ENCODE results near the gene SLC12A7. TPM values are rescaled to one million over a fixed set of nuclear protein-coding genes. Genes with fewer than 3 reads are reported as not detected.
"Not testable (repeated sequence)": the region's sequence is repeated elsewhere in the genome, so short reads cannot be mapped to it uniquely, and the experiment has no call there.

SLC12A7 gene
- total RNA-seq, 1 donor from 2014 or later: 24.5 TPM

GRCh38 chr5:1026700-1027621 lies 84.9 kb downstream of the SLC12A7 start:
- TF ChIP-seq CTCF (IDR thresholded peaks at IDR 0.05; ENCODE audit: unreplicated experiment): no peak
- DNase-seq (ENCODE audit: low spot score): no peak
- peaks cover 4% of the 10 kb centered on the region for H3K27me3 Mint-ChIP-seq (ENCODE audit: unreplicated experiment)
- H3K4me1 Mint-ChIP-seq (ENCODE audit: unreplicated experiment): no peaks in the 10 kb centered on the region
- H3K4me3 Mint-ChIP-seq (ENCODE audit: unreplicated experiment): no peak overlapping the region
- no peaks in the 10 kb centered on the region for H3K36me3 Mint-ChIP-seq (ENCODE audit: low read depth, unreplicated experiment)
- no peaks in the 10 kb centered on the region for H3K9me3 Mint-ChIP-seq (ENCODE audit: unreplicated experiment)
- no peak overlapping the region for H3K27ac Mint-ChIP-seq (ENCODE audit: unreplicated experiment)

- H3K27me3 Mint-ChIP-seq (ENCODE audit: unreplicated experiment); H3K9me3 Mint-ChIP-seq (ENCODE audit: unreplicated experiment); H3K36me3 Mint-ChIP-seq (ENCODE audit: low read depth, unreplicated experiment); DNase-seq (ENCODE audit: low spot score); H3K4me1 Mint-ChIP-seq (ENCODE audit: unreplicated experiment); H3K4me3 Mint-ChIP-seq (ENCODE audit: unreplicated experiment); H3K27ac Mint-ChIP-seq (ENCODE audit: unreplicated experiment): not testable (repeated sequence)
Observed at GRCh38 chr5:1021969-1022336, 89.9 kb downstream of the SLC12A7 start.

GRCh38 chr5:1021136-1021968 lies 90.5 kb downstream of the SLC12A7 start:
- H3K27ac Mint-ChIP-seq (ENCODE audit: unreplicated experiment): no peak overlapping the region
- DNase-seq (ENCODE audit: low spot score): no peak

GRCh38 chr5:1020452-1020961 lies 91.4 kb downstream of the SLC12A7 start:
- no peak overlapping the region for H3K27ac Mint-ChIP-seq (ENCODE audit: unreplicated experiment)
- no peak for TF ChIP-seq CTCF (IDR thresholded peaks at IDR 0.05; ENCODE audit: unreplicated experiment)

More at GRCh38 chr5:1021136-1021968, 90.5 kb downstream of the SLC12A7 start:
- H3K9me3 Mint-ChIP-seq (ENCODE audit: unreplicated experiment): no peaks in the 10 kb centered on the region
- H3K36me3 Mint-ChIP-seq (ENCODE audit: low read depth, unreplicated experiment): no peaks in the 10 kb centered on the region
- peaks cover 1% of the 10 kb centered on the region for H3K27me3 Mint-ChIP-seq (ENCODE audit: unreplicated experiment)
- no peaks in the 10 kb centered on the region for H3K4me1 Mint-ChIP-seq (ENCODE audit: unreplicated experiment)
- no peak for TF ChIP-seq CTCF (IDR thresholded peaks at IDR 0.05; ENCODE audit: unreplicated experiment)
- H3K4me3 Mint-ChIP-seq (ENCODE audit: unreplicated experiment): no peak overlapping the region

GRCh38 chr5:1019001-1019905 lies 92.6 kb downstream of the SLC12A7 start:
- no peak for DNase-seq (ENCODE audit: low spot score)
- Mint-ChIP-seq H3K27me3 (ENCODE audit: unreplicated experiment) (peaks cover 1% of the 10 kb centered on the region), H3K4me3 (ENCODE audit: unreplicated experiment) (no peak overlapping the region), H3K27ac (ENCODE audit: unreplicated experiment) (no peak overlapping the region), H3K4me1 (ENCODE audit: unreplicated experiment) (no peaks in the 10 kb centered on the region), H3K36me3 (ENCODE audit: low read depth, unreplicated experiment) (no peaks in the 10 kb centered on the region), H3K9me3 (ENCODE audit: unreplicated experiment) (no peaks in the 10 kb centered on the region)
- no peak for TF ChIP-seq CTCF (IDR thresholded peaks at IDR 0.05; ENCODE audit: unreplicated experiment)

More at GRCh38 chr5:1020452-1020961, 91.4 kb downstream of the SLC12A7 start:
- no peak for DNase-seq (ENCODE audit: low spot score)
- H3K4me1 Mint-ChIP-seq (ENCODE audit: unreplicated experiment): no peaks in the 10 kb centered on the region
- peaks cover 1% of the 10 kb centered on the region for H3K27me3 Mint-ChIP-seq (ENCODE audit: unreplicated experiment)
- no peaks in the 10 kb centered on the region for H3K9me3 Mint-ChIP-seq (ENCODE audit: unreplicated experiment)
- no peaks in the 10 kb centered on the region for H3K36me3 Mint-ChIP-seq (ENCODE audit: low read depth, unreplicated experiment)
- no peak overlapping the region for H3K4me3 Mint-ChIP-seq (ENCODE audit: unreplicated experiment)
